Mesendoderm (in vitro differentiated cells): Measurements from ENCODE around the gene APBA2. TPM values are rescaled to one million over a fixed set of nuclear protein-coding genes. Genes with fewer than 3 reads are reported as not detected.
A peak's percentile ranks its signal among the peaks of the same experiment; 100 is the strongest.
"Not testable (repeated sequence)": the region's sequence is repeated elsewhere in the genome, so short reads cannot be mapped to it uniquely, and the experiment has no call there.

Experiments
- DNase-seq: peaks from one replicate; pipeline ENCODE4 v3.0.0; 2013
- H2AK5ac ChIP-seq: 2 replicates; pipeline ENCODE4 v1.6.1; 2013; ENCODE audit warnings: low read length, inconsistent platforms
- H2BK120ac ChIP-seq: 2 replicates; pipeline ENCODE4 v1.6.1; 2013; ENCODE audit warnings: low read depth, mild to moderate bottlenecking, low read length, moderate library complexity, mixed read lengths
- H2BK15ac ChIP-seq: replicated peaks from 2 replicates; pipeline ENCODE4 v1.6.1; 2013; ENCODE audit warnings: low read depth, mild to moderate bottlenecking, moderate library complexity
- H2BK5ac ChIP-seq: 2 replicates; pipeline ENCODE4 v1.6.1; 2013; ENCODE audit warnings: low read length, inconsistent platforms
- H3K18ac ChIP-seq: 2 replicates; pipeline ENCODE4 v1.6.1; 2013; ENCODE audit warnings: mild to moderate bottlenecking, low read length, mixed read lengths
- H3K23ac ChIP-seq: one replicate; pipeline ENCODE4 v1.6.1; 2013; ENCODE audit warnings: low read length
- H3K27ac ChIP-seq: 2 replicates; pipeline ENCODE4 v1.5.1; 2013; ENCODE audit warnings: low read depth, mild to moderate bottlenecking, inconsistent platforms, low read length, moderate library complexity
- H3K27me3 ChIP-seq: 2 replicates; pipeline ENCODE4 v1.6.1; 2013; ENCODE audit warnings: low read length, control low read depth, mild to moderate bottlenecking, inconsistent platforms; ENCODE audit not compliant: insufficient read depth, poor library complexity
- H3K36me3 ChIP-seq: 2 replicates; pipeline ENCODE4 v1.6.1; 2013; ENCODE audit warnings: low read length, inconsistent platforms; ENCODE audit not compliant: control insufficient read depth, insufficient read depth
- H3K4ac ChIP-seq: one replicate; pipeline ENCODE4 v1.6.1; 2013; ENCODE audit warnings: low read depth, mild to moderate bottlenecking, low read length, moderate library complexity
- H3K4me1 ChIP-seq: 2 replicates; pipeline ENCODE4 v1.6.1; 2013; ENCODE audit warnings: low read depth, low read length, inconsistent platforms; ENCODE audit not compliant: control insufficient read depth
- H3K4me2 ChIP-seq: 2 replicates; pipeline ENCODE4 v1.6.1; 2013; ENCODE audit warnings: low read length
- H3K4me3 ChIP-seq: 2 replicates; pipeline ENCODE4 v1.5.1; 2013; ENCODE audit warnings: mild to moderate bottlenecking, low read length
- H3K56ac ChIP-seq: one replicate; pipeline ENCODE4 v1.6.1; 2013; ENCODE audit warnings: low read length
- H3K79me1 ChIP-seq: 2 replicates; pipeline ENCODE4 v1.6.1; 2013; ENCODE audit warnings: low read length, inconsistent platforms
- H3K79me2 ChIP-seq: 2 replicates; pipeline ENCODE4 v1.6.1; 2013; ENCODE audit warnings: mild to moderate bottlenecking, low read length; ENCODE audit not compliant: control insufficient read depth, insufficient read depth
- H3K9ac ChIP-seq: 2 replicates; pipeline ENCODE4 v1.6.1; 2013; ENCODE audit warnings: low read length, inconsistent platforms
- H4K5ac ChIP-seq: one replicate; pipeline ENCODE4 v1.6.1; 2013; ENCODE audit warnings: low read length
- H4K8ac ChIP-seq: one replicate; pipeline ENCODE4 v1.6.1; 2013; ENCODE audit warnings: low read depth, mild to moderate bottlenecking, control low read depth, low read length, moderate library complexity
- WGBS: extraction: QIAGEN DNeasy Blood & Tissue Kit; methylation state at CpG from one replicate; pipeline ENCODE4 v1.1.7; 2013; ENCODE audit warnings: low lambda C conversion rate, missing lambda C conversion rate; ENCODE audit not compliant: insufficient coverage; ENCODE audit errors: extremely low coverage; 5-methylcytosine and 5-hydroxymethylcytosine counted together
- polyA plus RNA-seq, 2 experiments: library from polyadenylated mRNA; stranded (reverse); fragments of 200-250 nt; gene quantifications; one replicate each; pipeline ENCODE4 v1.2.3, GENCODE V29; 2013

Gene APBA2
- 6.6 TPM for polyA plus RNA-seq (2013, experiment 1 of 2)
- 7.2 TPM for polyA plus RNA-seq (2013, experiment 2 of 2)

DNA sequence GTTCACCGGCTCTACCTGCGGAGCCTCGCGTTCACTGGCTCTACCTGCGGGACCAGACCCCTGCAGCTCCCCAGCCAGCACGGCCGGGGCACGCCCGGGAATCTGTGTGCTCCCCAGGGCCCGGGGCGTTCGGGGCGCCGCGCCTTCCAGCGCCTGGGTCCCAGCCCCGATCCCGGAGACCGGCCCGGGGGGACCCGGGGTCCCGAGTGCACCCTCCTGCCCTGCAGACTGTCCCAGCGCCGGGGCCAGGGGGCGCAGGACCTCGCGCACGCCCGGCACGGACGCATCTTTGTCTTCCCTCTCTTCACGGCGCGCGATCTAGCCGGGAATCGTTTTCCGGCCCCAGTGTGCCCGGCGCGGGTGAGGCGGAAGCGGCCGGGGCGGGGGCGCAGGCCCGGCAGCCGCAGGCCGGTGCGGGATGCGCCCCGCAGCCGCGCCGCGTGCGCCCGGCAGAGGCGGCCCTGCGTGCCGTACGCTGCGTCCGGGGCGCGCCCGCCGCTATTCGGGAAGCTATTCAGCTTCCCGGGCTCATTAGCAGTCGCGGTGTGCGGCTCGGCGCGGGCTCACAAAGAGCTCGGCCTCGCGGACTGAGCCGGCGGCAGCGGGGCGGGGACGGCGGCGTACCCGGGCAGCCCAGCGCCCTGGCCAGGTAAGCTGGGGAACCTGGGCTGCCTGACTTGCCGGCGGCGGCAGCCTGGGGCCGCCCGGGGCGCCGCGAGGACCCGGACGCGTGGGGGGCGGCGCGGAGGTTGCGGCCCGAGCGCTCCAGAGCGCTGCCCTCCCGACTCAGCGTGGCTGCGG, at the start of gene APBA2:
Gene APBA2 (plus strand): TSS at position 345 of the 801 bp plus-strand sequence. CDS start 167,911 bp downstream, outside the sequence.
- Histone ChIP-seq H3K4me2 (peak within 1 kb of the TSS; percentile 71), H3K9ac (peak within 1 kb of the TSS; percentile 69), H3K4me1 (no peaks in the 10 kb centered on the region), H3K4ac (peak within 1 kb of the TSS; percentile 88), H2AK5ac (no peak within 1 kb of the TSS), H3K18ac (peak within 1 kb of the TSS; percentile 91), H3K36me3 (no peaks in the 10 kb centered on the region), H3K79me1 (no peaks in the 10 kb centered on the region), H2BK15ac (no peak within 1 kb of the TSS), H3K23ac (peak within 1 kb of the TSS; percentile 66), H3K27me3 (peaks cover 3% of the 10 kb centered on the region), H3K79me2 (no peaks in the 10 kb centered on the region), H2BK5ac (no peak within 1 kb of the TSS), H3K27ac (no peak within 1 kb of the TSS), H3K4me3 (peak within 1 kb of the TSS; percentile 20), H4K5ac (no peak within 1 kb of the TSS), H3K56ac (peak within 1 kb of the TSS; percentile 82), H4K8ac (no peak within 1 kb of the TSS), H2BK120ac (no peak within 1 kb of the TSS)
- WGBS: no CpG with 5 or more reads among the region's 109 CpGs
- DNase-seq: peak; percentile 51

- H3K4ac ChIP-seq, H2BK15ac ChIP-seq, H3K4me1 ChIP-seq, H3K27me3 ChIP-seq, H2AK5ac ChIP-seq, DNase-seq, H4K8ac ChIP-seq, H3K4me3 ChIP-seq, H3K79me2 ChIP-seq, H3K79me1 ChIP-seq, H3K4me2 ChIP-seq, H3K36me3 ChIP-seq, H2BK5ac ChIP-seq, H3K27ac ChIP-seq, H3K23ac ChIP-seq, H2BK120ac ChIP-seq, H3K18ac ChIP-seq, H3K56ac ChIP-seq, H4K5ac ChIP-seq, H3K9ac ChIP-seq: not testable (repeated sequence)
- WGBS: no CpG with 5 or more reads among the region's 9 CpGs
Measured at GRCh38 chr15:28840285-28840684, 45.5 kb upstream of the APBA2 start.

GRCh38 chr15:28842210-28842609, 43.6 kb upstream of the APBA2 start:
- H3K9ac ChIP-seq, H2BK5ac ChIP-seq, H3K79me2 ChIP-seq, H3K18ac ChIP-seq, H3K27ac ChIP-seq, H3K36me3 ChIP-seq, H2BK120ac ChIP-seq, H3K23ac ChIP-seq, DNase-seq, H4K5ac ChIP-seq, H3K4me3 ChIP-seq, H2BK15ac ChIP-seq, H3K4ac ChIP-seq, H3K4me1 ChIP-seq, H3K79me1 ChIP-seq, H4K8ac ChIP-seq, H3K4me2 ChIP-seq, H2AK5ac ChIP-seq, H3K56ac ChIP-seq, H3K27me3 ChIP-seq: not testable (repeated sequence)
- WGBS: no CpG with 5 or more reads among the region's 11 CpGs

- H3K36me3 ChIP-seq, H3K79me1 ChIP-seq, H2BK120ac ChIP-seq, H3K9ac ChIP-seq, H4K5ac ChIP-seq, H3K27ac ChIP-seq, H3K4ac ChIP-seq, H3K79me2 ChIP-seq, H3K4me1 ChIP-seq, H3K4me2 ChIP-seq, H2BK15ac ChIP-seq, H3K4me3 ChIP-seq, H3K18ac ChIP-seq, H2AK5ac ChIP-seq, H4K8ac ChIP-seq, H3K27me3 ChIP-seq, H3K23ac ChIP-seq, DNase-seq, H2BK5ac ChIP-seq, H3K56ac ChIP-seq: not testable (repeated sequence)
- no CpG with 5 or more reads among the region's 12 CpGs for WGBS
Measured at GRCh38 chr15:28843520-28843919, 42.3 kb upstream of the APBA2 start.

DNA sequence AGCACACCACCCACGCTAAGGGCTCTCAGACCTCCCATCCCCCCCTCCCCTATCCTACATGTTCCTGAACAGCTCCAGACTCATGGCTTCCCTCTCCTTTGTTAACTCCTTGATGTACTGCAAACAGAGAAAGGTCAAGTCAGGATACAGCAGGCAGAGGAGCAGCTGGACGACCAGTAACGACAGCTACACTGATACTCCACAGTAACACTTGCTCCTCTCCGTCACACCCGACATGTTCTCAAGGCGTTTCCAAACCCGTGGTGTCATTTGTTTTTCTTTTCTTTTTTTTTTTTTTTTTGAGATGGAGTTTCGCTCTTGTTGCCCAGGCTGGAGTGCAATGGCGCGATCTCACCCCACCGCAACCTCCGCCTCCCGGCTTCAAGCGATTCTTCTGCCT, 41.6 kb upstream of the APBA2 start:
- not testable (repeated sequence) for H2BK5ac ChIP-seq, H3K18ac ChIP-seq, H3K23ac ChIP-seq, H3K4me2 ChIP-seq, H2AK5ac ChIP-seq, H3K56ac ChIP-seq, H3K79me2 ChIP-seq, H2BK120ac ChIP-seq, H3K4me1 ChIP-seq, H3K9ac ChIP-seq, DNase-seq, H3K36me3 ChIP-seq, H4K5ac ChIP-seq, H3K27me3 ChIP-seq, H3K4ac ChIP-seq, H3K27ac ChIP-seq, H3K79me1 ChIP-seq, H4K8ac ChIP-seq, H2BK15ac ChIP-seq, H3K4me3 ChIP-seq
- WGBS: no CpG with 5 or more reads among the region's 14 CpGs

DNA sequence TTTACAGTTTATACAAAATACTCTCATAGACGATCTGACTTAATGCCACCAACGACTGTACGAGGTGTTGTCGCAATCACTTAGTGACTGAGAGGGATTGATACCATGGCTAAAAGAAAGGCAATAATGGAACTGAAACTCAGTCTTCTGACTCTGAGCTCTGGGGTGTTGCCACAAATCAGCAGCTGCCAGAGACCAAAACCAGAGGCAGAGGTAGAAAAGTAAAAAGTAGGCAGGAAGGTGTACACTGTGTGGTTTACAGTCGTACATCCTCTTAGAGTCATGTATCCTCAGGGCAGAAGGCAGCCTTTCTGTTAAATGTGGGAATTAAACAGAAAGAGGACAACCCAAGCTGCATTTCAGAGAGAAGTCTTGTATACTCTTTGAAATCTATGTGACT, 38.5 kb upstream of the APBA2 start:
- H3K79me1 ChIP-seq, H4K5ac ChIP-seq, H3K27me3 ChIP-seq, H3K36me3 ChIP-seq, H3K23ac ChIP-seq, H3K4me2 ChIP-seq, H3K27ac ChIP-seq, H4K8ac ChIP-seq, H3K9ac ChIP-seq, H3K79me2 ChIP-seq, H2BK15ac ChIP-seq, H3K4me3 ChIP-seq, H3K18ac ChIP-seq, H3K4ac ChIP-seq, H3K4me1 ChIP-seq, H3K56ac ChIP-seq, H2BK5ac ChIP-seq, H2BK120ac ChIP-seq, H2AK5ac ChIP-seq, DNase-seq: not testable (repeated sequence)
- WGBS: no CpG with 5 or more reads among the region's 5 CpGs
